Measurements from ENCODE around the gene TMBIM4.

- TF ChIP-seq CTCF (IDR thresholded peaks at IDR 0.05) = no peak
- TF ChIP-seq ZSCAN18 (CRISPR knock-in tag; IDR thresholded peaks at IDR 0.05) = no peak
- no peak for TF ChIP-seq ETV6 (CRISPR knock-in tag; IDR thresholded peaks at IDR 0.05)
- no peak for TF ChIP-seq NR2C2 (CRISPR knock-in tag; IDR thresholded peaks at IDR 0.05)
- no peak for TF ChIP-seq RELA (CRISPR knock-in tag; IDR thresholded peaks at IDR 0.05; ENCODE audit: borderline replicate concordance)
- no peak for TF ChIP-seq ATF2 (CRISPR knock-in tag; IDR thresholded peaks at IDR 0.05; ENCODE audit: borderline replicate concordance, low read depth)
- no peak for TF ChIP-seq MLX (CRISPR knock-in tag; IDR thresholded peaks at IDR 0.05)
- TF ChIP-seq USF2 (CRISPR knock-in tag; IDR thresholded peaks at IDR 0.05) = no peak
Measured at GRCh38 chr12:66187036-66187435, 17.2 kb upstream of the TMBIM4 start.
